Esophagus muscularis mucosa (tissue), 4 donors: ENCODE results near the gene SV2B.

ENCODE experiments used
- EP300 ChIP-seq: sonication (generic); formaldehyde crosslinking; IDR thresholded peaks from one replicate; pipeline ENCODE4 v1.6.1; 2017; ENCODE audit warnings: antibody characterized with exemption
- POLR2A ChIP-seq: fragments of 450-650 bp; IDR thresholded peaks from one replicate; pipeline ENCODE4 v1.6.1; 2017; ENCODE audit warnings: antibody characterized with exemption, moderate library complexity, mild to moderate bottlenecking, low read depth
- POLR2AphosphoS5 ChIP-seq, 2 donors: sonication (generic); formaldehyde crosslinking; IDR thresholded peaks; one replicate each; pipeline ENCODE4 v1.6.1; 2017; ENCODE audit warnings: antibody characterized with exemption in 2 of 2
- TF ChIP-seq, protein P1 (sequence below), 3 experiments: fragments of 200-600 bp in 2 of 3; fragments of 450-650 bp in 1 of 3; sonication (generic) in 2 of 3; IDR thresholded peaks; one replicate each; pipeline ENCODE4 v1.5.1; 2017 to 2019; ENCODE audit warnings: antibody characterized with exemption in 3 of 3, mild to moderate bottlenecking in 2 of 3, moderate library complexity in 1 of 3

DNA sequence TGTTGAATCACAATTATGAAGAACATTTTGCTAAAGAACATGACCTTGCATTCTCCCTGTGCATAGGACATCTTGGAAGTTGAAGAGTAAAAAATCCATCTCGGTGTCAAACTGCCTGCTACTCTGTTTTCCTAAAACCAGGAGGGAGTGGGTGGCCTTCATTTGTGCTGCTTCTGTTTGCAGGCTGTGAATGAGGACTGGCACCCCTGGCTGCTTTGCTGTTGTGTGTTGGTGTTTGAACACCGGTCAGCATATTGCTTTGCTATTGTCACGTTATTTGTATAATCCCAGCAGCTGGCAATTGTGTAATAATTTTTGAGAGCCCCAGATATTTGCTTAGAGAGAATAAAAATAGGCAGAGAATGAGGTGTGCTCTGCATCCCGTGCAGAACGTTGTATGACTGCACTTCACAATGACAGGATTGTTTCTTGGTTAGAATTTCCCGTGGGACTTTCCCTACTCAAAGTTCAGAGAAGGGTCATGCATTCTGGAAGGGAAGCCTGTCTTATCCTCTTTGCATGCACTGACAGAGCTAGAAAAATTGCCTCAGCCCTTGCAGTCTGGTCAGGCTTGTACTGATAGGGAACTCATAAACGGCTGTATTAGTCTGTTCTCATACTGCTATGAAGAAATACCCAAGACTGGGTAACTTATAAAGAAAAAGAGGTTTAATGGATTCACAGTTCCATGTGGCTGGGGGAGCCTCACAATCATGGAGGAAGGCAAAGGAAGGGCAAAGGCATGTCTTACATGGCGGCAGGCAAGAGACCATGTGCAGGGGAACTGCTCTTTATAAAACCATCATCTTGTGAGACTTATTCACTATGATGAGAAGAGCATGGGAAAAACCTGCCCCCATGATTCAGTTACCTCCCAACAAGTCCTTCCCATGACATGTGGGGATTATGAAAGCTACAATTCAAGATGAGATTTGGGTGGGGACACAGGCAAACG lies 16.3 kb downstream of the SV2B start:
- TF ChIP-seq, protein P1, sequence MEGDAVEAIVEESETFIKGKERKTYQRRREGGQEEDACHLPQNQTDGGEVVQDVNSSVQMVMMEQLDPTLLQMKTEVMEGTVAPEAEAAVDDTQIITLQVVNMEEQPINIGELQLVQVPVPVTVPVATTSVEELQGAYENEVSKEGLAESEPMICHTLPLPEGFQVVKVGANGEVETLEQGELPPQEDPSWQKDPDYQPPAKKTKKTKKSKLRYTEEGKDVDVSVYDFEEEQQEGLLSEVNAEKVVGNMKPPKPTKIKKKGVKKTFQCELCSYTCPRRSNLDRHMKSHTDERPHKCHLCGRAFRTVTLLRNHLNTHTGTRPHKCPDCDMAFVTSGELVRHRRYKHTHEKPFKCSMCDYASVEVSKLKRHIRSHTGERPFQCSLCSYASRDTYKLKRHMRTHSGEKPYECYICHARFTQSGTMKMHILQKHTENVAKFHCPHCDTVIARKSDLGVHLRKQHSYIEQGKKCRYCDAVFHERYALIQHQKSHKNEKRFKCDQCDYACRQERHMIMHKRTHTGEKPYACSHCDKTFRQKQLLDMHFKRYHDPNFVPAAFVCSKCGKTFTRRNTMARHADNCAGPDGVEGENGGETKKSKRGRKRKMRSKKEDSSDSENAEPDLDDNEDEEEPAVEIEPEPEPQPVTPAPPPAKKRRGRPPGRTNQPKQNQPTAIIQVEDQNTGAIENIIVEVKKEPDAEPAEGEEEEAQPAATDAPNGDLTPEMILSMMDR (IDR thresholded peaks at IDR 0.05), result no peak
- no peak for TF ChIP-seq POLR2A
- TF ChIP-seq EP300, result no peak
- no peak for TF ChIP-seq POLR2AphosphoS5 (IDR thresholded peaks at IDR 0.05)
